CMK (cell line): ENCODE measurements around the gene CCDC9.
A peak's percentile ranks its signal among the peaks of the same experiment; 100 is the strongest.
"Not testable (repeated sequence)": the region's sequence is repeated elsewhere in the genome, so short reads cannot be mapped to it uniquely, and the experiment has no call there.

ENCODE experiments used
- DNase-seq: peaks from one replicate; pipeline ENCODE4 v3.0.0-alpha.2; 2010; ENCODE audit warnings: low read depth

CCDC9 gene

GRCh38 chr19:47300867-47301266 lies 44.5 kb downstream of the CCDC9 start:
- not testable (repeated sequence) for DNase-seq

- no peak for DNase-seq
Measured at GRCh38 chr19:47302249-47302648, 45.9 kb downstream of the CCDC9 start.

GRCh38 chr19:47303966-47304365 lies 47.6 kb downstream of the CCDC9 start:
- peak; percentile 38 for DNase-seq

- no peak for DNase-seq
Measured at GRCh38 chr19:47305309-47305751, 49.0 kb downstream of the CCDC9 start.

GRCh38 chr19:47306303-47306702 lies 50.0 kb downstream of the CCDC9 start:
- DNase-seq = no peak

GRCh38 chr19:47309038-47309437 lies 52.7 kb downstream of the CCDC9 start:
- DNase-seq = no peak

- no peak for DNase-seq
Measured at GRCh38 chr19:47309608-47310007, 53.3 kb downstream of the CCDC9 start, which contains the start of gene C5AR1. Gene C5AR1 (plus strand): TSS chr19:47309861. CDS start chr19:47309896, 35 bp downstream.

- no peak for DNase-seq
Measured at GRCh38 chr19:47310323-47310722, 54.0 kb downstream of the CCDC9 start.

- DNase-seq = no peak
Measured at GRCh38 chr19:47310819-47311218, 54.5 kb downstream of the CCDC9 start.

- no peak for DNase-seq
Measured at GRCh38 chr19:47312366-47313006, 56.2 kb downstream of the CCDC9 start.

- DNase-seq = no peak
Measured at GRCh38 chr19:47313754-47314295, 57.5 kb downstream of the CCDC9 start.

- no peak for DNase-seq
Measured at GRCh38 chr19:47315125-47315821, 58.9 kb downstream of the CCDC9 start.

- DNase-seq = no peak
Measured at GRCh38 chr19:47316513-47316912, 60.2 kb downstream of the CCDC9 start.

- no peak for DNase-seq
Measured at GRCh38 chr19:47319923-47320871, 63.9 kb downstream of the CCDC9 start.
